Midbrain (tissue), 1 donor: ENCODE data around the gene HIPK2.

Experiments
- DNase-seq: peaks from one replicate; lab custom pipeline; 2025; lab: John Stamatoyannopoulos, UW

Gene HIPK2

DNA sequence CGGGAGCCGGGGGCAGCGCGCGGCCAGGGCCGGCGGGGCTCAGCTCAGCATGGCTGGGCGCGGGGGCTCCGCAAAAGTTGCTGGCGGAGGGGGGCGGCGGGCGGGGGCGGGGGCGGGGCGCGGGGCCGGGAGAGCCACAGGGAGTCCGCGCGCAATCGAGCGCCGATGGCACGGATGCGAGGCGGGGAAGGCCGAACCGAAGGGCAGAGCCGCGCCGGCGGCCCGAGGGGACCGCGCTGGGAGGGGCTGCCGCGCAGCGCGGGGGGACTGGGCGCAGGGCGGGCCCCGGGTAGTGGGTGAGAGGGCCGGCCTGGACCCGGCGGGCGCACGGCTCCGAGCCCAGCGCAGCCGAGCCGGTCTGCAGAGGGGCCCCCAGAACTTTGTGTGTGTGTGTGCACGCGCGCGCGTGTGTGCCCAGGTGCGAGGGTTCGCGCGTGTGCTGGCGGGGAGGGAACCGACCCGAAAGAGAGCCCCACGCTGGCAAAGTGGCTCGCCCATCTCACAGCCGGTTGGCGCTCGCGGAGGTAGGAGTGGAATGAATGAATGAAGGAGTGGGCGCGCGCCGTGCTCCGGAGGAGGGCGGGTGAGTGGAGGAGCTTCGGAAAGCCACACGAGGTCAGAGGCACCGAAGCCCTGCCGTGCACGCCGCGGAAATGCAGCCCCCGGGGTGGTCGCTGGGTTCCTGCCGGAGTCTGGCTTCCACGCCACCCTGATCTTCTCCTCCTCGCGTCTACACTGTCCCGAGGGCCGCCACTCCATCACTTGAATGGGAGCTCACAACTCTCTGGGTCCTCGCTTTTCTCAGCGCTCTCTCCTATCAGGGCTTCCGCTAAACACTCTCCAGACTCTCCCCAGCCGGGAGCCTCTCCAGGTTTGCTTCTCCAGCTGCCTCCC is at the start of gene HIPK2:
Gene HIPK2 (minus strand): TSS at position 51 of the 894 bp plus-strand sequence. CDS start 375 bp downstream, outside the sequence.
- DNase-seq, result peak; percentile 77

- no peak for DNase-seq
Observed at GRCh38 chr7:139827042-139827441, 49.2 kb upstream of the HIPK2 start.

GRCh38 chr7:139825666-139826290 is 48.0 kb upstream of the HIPK2 start:
- no peak for DNase-seq

DNA sequence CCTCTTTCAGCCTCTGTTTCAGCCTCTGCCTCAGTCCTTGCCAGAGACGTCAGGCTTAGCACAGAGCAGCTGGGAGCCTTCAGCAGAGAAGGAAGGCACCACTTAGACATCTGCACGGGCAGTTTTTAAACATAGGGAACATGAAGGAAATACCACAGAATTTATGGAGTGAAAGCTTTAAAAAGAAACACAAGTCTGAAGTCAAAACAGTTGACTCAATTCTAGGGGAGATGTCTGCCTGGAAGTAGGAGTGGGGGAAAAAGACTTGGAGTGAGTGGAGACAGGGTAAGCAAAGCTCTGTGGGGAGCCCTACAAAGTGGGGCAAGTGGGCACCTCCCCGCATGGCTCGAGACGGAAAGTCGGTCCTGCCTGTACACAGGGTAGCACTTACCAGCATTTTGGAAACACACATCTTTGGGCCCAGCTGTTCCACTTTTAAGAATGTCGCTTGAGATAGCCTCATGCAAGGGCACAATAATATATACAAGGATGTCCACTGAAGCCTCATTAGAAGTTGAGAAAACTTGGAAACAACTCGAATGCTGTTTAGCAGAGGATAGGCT is 46.2 kb upstream of the HIPK2 start:
- DNase-seq, result no peak

- no peak for DNase-seq
Observed at GRCh38 chr7:139822855-139823254, 45.1 kb upstream of the HIPK2 start.

DNA sequence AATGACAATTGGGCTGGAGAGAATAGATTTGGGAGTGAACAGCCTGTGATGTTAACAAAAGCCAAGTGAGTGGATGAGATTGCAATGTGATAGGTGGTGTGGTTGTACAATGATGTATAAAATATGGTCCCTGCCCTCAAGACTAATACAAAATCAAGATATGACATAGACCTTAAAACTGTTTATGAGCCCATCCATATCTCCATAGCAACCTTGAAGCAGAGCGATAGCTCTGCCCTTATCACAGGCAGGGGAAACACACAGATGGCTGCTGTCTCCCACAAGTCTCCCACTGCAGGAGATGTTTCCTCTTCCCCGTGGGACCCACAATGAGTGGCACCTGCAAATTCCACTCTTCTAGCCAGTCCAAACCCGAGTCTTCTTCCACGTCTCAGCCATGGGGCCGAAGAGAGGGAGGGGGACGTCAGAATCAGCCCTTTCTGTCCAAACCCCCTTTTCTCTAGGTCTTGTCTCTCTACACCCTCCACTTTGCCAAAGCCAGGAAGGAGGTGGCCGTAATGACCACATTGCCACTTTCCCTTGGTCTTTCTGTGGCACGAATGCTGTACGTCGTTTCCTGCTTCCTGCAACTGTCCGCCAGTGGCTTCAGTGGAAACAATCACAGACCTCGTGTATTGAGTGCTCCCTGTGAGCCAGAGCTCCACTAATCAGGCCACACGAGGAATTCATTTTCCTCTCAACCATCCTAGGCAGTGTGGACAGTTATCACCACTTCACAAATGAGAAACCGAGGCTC is 43.7 kb upstream of the HIPK2 start:
- no peak for DNase-seq

DNA sequence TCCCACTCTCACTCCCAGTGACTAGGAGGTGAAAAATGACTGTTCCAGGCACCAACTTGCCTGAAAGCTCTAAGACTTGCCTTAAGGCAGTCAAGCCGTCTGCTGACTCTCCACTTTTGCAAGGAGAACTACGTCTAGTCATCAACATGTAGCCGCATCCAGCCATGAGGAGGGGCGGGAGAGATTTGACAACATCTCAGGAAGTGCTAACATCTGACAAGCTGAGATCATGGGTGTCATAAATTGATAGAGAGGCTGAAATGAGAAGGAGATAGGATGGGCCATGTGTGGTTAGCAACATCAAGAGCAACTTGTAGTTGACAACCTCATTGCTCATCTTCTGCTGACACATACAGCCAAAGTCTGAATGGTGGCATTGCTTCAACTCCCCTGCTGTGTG is 42.3 kb upstream of the HIPK2 start:
- no peak for DNase-seq

GRCh38 chr7:139817249-139817648 is 39.5 kb upstream of the HIPK2 start:
- no peak for DNase-seq

DNA sequence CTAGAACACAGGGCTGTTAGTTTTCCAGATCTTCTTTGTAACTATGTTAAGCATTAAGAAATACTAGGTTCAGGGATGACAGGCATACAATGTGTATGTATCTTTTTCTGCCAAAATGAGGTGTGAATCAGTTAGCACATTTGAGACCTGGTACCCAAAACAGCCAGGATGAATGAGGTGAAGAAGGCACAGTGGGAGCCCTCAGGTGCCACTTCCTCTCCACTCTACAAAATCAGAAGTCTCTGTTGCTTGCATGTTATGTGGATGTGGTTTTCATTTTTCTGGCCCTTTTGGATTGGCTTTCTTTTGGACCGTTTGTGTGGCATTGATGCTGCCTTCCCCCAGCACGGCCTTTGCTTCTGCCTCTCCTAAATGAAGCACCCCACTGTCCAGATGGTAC is 35.9 kb upstream of the HIPK2 start:
- DNase-seq, result no peak

DNA sequence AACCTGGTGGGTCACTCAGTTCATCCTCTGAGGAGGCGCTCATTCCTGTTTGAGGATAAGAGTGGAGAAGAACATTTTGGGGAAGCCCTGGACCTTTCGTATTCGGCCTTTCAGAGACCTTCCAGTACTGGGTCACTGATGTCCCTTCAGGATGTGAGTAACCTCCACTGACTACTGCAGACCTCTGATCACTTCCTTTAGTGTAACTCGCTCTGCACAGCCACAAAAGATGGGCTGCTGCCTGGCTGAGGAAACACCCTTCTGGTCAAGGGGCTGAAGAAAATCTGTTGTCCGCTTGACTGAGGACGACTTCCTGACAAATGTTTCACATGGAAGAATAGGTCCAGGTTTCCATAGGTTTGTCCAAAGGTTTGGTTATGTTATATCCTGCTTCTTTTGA is 35.4 kb upstream of the HIPK2 start:
- no peak for DNase-seq

DNA sequence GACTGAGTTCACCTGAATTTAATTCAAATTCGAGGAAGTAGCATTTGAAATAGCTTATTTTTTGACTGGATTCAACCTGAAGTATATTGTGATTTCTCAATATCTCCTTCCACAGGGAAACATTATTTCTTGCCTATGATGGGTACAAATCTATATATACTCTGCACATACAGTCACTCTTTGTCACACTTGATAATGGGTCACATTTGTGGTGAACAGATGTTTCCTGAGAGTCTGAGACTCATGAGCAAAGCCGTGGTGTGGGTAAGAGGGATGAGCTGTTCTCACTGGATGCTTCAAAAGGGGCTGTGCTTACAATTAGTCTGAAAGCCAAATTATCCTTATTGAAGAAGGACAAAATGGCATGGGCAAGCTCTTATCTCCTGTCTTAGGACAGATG is 33.3 kb upstream of the HIPK2 start:
- no peak for DNase-seq

DNA sequence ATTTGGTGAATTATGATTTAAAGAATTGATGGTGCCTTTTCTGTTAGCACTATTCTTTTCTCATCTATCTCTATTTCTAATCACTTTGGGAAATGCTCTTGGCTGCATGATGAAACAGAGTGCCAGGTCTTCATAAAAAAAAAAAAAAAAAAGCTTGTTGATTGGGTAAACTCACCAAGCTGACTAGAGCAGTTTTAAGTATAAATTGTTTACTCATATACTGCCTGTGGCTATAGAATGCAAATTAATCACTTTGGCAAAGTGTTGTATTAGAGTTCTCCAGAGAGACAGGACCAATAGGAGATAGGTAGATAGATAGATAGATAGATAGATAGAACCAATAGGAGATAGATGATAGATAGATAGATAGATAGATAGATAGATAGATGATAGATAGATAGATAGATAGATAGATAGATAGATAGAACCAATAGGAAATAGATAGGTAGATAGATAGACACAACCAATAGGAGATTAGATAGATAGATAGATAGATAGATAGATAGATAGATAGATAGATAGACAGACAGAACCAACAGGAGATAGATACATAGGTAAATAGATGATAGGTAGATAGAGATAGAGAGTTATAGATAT is 31.1 kb upstream of the HIPK2 start:
- DNase-seq, result no peak

DNA sequence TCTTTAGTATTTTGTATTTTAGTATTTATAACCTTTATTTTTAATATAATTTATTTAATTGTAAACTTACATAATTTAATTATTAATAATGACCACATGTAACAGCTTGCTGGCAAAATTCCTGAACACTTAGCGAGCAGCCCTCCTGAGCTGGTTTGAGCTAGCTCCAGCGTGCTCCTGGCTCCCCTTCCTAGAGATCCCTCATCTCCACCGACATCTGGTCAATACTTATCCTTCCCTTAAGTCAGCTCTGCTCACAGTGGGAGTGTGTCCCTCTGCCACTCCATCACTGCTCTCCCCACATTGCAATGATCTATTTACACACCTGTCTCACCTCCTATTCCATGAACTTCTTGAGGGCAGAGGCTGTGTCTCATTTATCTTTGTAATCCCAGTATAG is 30.6 kb upstream of the HIPK2 start:
- no peak for DNase-seq

DNA sequence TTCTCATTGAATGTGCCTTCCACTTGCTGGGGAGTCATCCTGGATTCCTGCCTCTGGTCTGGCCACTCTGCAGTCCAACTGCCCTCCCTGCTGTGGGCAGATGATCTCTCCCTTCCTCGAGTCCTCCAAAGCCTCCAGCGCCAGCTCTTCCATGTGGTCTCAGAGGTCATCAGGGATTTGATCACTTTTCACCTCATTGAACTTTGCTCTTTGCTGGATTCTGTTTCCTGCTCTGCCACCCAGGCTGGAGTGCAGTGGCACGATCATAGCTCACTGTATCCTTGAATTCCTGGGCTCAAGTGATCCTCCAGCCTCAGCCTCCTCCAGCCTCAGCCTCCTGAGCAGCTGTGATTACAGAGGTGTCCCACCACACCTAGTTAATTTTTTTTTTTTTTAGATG is 29.2 kb upstream of the HIPK2 start:
- no peak for DNase-seq

DNA sequence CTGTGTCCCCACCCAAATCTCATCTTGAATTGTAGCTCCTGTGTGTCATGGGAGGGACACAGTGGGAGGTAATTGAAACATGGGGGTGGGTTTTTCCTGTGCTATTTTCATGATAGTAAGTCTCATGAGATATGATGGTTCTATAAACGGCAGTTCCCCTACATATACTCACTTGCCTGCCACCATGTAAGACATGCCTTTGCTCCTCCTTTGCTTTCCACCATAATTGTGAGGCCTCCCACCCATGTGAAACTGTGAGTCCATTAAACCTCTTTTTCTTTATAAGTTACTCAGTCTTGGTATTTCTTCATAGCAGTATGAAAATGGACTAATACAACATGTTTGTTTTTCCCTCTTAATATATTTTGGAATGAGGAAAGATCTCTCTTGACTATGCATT is 26.8 kb upstream of the HIPK2 start:
- no peak for DNase-seq

DNA sequence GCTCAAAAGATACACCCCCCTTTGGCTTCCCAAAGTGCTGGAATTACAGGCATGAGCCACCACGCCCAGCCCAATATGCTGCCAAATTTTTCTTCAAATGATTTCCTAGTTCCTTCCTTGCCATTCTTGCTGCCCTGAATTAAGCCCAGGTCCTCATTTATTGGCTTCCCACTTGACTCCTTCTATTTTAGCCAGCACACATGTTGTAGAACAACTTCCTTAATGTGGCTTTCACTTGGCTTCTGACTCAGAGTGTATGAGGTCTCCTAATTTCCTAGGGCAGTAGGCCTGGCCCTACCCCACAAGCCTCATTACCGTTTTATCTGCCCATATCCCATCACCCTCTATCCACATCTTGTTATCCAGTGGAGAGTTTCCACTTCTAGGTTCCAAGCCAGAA is 21.8 kb upstream of the HIPK2 start:
- DNase-seq, result no peak

DNA sequence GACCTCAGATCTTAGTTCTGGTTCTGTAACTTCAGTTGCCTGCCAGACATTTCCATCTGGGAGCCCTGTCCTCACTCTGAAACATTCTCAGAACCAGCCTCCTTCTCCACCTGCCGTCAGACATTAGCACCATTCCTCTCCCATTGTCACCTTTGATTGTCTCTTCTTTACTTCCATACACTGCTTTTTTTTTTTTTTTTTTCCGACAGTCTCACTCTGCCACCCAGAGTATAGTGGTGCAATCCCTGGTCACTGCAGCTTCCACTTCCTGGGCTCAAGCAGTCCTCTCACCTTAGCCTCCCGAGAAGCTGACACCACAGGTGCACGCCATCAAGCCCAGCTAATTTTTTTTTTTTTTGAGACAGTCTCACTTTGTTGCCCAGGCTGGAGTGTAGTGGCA is 21.1 kb upstream of the HIPK2 start:
- no peak for DNase-seq

- DNase-seq, result no peak
Observed at GRCh38 chr7:139798221-139798620, 20.4 kb upstream of the HIPK2 start.

- no peak for DNase-seq
Observed at GRCh38 chr7:139797607-139798006, 19.8 kb upstream of the HIPK2 start.

DNA sequence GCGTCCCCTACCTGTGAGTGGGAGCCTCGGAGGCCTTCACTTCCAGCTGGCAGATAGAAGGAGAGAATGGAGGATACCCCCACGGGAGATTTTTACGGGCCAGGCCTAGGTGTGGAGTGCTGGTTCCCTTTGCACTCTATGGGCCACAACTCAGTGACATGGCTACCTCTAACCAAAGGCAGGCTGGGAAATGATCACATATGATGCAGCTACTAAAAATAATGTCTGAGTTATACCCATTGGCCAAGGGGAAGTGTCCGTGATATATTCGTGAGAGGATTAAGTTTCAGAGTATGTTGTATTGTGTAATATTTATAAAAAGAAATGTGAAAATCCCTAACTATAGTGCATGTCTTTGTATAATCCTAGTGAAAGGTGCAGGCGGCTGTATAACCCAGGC is 13.5 kb upstream of the HIPK2 start:
- no peak for DNase-seq

GRCh38 chr7:139784648-139785047 is 6.8 kb upstream of the HIPK2 start:
- no peak for DNase-seq
